H1 (cell line): Measurements from ENCODE around the gene CYREN. TPM values are rescaled to one million over a fixed set of nuclear protein-coding genes. Genes with fewer than 3 reads are reported as not detected.

Experiments
- SAP30 ChIP-seq: fragments of 300-600 bp; sonication (generic); IDR thresholded peaks from 2 replicates; pipeline ENCODE4 v1.7.1; 2012; ENCODE audit warnings: low read length, moderate library complexity, mild to moderate bottlenecking, inconsistent platforms; ENCODE audit not compliant: insufficient read depth, insufficient replicate concordance
- polyA plus RNA-seq, 7 experiments: library from polyadenylated mRNA; depleted of rRNA in 3 of 7; stranded (reverse) in 5 of 7; unstranded in 2 of 7; fragments of >200 nt in 5 of 7; fragments of 200-250 nt in 2 of 7; gene quantifications; 1 replicate in 5 of 7; 2 replicates in 1 of 7; 4 replicates in 1 of 7; pipeline versions ENCODE4 v1.2.1 to v1.2.3, GENCODE V29; 2011 to 2013; ENCODE audit warnings: missing spikeins in 2 of 7, mixed read lengths in 2 of 7
- total RNA-seq: library from RNA; stranded (reverse); fragmentation: NEBNext Ultra II Directional; extraction: Animal tissue kit (Norgen Biotek cat#: 25700); gene quantifications from 2 replicates; pipeline ENCODE4 v1.2.1, GENCODE V29; 2021

The CYREN gene
- total and polyA plus RNA-seq, 2 of the 8 experiments (the other 6 are each of a cell fraction or from before 2014, with no cell fraction given) = 25.1 to 46.2 TPM

- no peak for TF ChIP-seq SAP30
- TF ChIP-seq, all 59 proteins: peak for 0
These were observed 24.1 kb upstream of the CYREN start (continued) for GRCh38 chr7:135194494-135195095.
